ENCODE results near the gene TTC39A.

TTC39A gene

DNA sequence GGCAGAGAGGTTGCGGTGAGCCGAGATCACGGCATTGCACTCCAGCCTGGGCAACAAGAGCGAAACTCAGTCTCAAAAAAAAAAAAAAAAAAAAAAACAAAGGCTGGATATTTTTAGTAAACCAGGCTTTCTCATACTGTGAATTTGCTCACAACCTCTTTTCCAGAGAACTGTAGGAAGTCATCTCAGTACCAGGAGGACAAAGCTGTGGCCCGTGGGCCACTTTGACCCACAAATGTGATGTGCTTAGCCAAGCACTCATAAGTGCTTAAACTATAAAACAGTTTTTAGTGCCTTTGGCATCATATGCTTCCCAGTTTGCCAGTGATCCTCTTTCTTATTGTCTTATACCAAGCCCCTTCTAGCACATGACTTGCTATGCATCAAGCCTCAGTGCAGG, 47.8 kb downstream of the TTC39A start:
- Histone ChIP-seq H2AFZ (ENCODE audit: low read length) (no peak overlapping the region), H3K9me2 (replicated peaks; ENCODE audit: low read depth, low read length) (no peaks in the 10 kb centered on the region), H3K4me3 (ENCODE audit: low read length, poor library complexity, severe bottlenecking) (no peak overlapping the region), H3K79me2 (ENCODE audit: insufficient read depth, low read length) (no peaks in the 10 kb centered on the region), H3F3A (ENCODE audit: low read depth) (no peaks in the 10 kb centered on the region), H3K36me3 (ENCODE audit: insufficient read depth, low read length) (no peaks in the 10 kb centered on the region), H3K4me1 (ENCODE audit: insufficient read depth, low read length, poor library complexity, severe bottlenecking) (no peaks in the 10 kb centered on the region), H4K20me1 (ENCODE audit: insufficient read depth, low read length, poor library complexity, severe bottlenecking) (no peaks in the 10 kb centered on the region), H3K27me3 (ENCODE audit: insufficient read depth, low read length, poor library complexity, severe bottlenecking) (no peaks in the 10 kb centered on the region), H3K9me3 (ENCODE audit: insufficient read depth, low read depth, low read length) (no peaks in the 10 kb centered on the region), H3K4me2 (ENCODE audit: low read depth, low read length, poor library complexity, severe bottlenecking) (no peak overlapping the region), H3K9ac (ENCODE audit: low read depth, low read length, poor library complexity, severe bottlenecking) (no peak overlapping the region)
- TF ChIP-seq EZH2phosphoT487 (IDR thresholded peaks at IDR 0.05; ENCODE audit: borderline replicate concordance) = no peak
- TF ChIP-seq, protein P1, sequence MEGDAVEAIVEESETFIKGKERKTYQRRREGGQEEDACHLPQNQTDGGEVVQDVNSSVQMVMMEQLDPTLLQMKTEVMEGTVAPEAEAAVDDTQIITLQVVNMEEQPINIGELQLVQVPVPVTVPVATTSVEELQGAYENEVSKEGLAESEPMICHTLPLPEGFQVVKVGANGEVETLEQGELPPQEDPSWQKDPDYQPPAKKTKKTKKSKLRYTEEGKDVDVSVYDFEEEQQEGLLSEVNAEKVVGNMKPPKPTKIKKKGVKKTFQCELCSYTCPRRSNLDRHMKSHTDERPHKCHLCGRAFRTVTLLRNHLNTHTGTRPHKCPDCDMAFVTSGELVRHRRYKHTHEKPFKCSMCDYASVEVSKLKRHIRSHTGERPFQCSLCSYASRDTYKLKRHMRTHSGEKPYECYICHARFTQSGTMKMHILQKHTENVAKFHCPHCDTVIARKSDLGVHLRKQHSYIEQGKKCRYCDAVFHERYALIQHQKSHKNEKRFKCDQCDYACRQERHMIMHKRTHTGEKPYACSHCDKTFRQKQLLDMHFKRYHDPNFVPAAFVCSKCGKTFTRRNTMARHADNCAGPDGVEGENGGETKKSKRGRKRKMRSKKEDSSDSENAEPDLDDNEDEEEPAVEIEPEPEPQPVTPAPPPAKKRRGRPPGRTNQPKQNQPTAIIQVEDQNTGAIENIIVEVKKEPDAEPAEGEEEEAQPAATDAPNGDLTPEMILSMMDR (conservative IDR thresholded peaks at IDR 0.05; ENCODE audit: low read length) = no peak

DNA sequence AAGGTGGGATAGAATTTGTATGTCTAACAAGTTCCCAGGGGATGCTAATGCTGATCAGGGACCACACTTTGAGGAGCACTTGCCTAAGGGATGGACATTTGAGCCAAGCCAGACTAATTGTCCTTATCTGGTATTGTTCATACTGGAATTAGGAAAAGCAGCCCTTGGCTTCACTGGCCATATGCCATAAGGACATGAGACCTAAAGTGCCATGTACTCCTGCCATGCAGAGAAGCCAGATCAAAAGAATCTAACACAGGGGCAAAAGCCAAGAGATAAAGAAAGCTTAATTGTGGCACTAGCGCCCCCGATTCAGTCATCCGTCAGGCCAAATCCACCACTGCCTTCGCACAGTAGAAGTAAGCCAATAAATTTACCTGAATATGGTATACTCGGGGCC, 48.6 kb downstream of the TTC39A start:
- H3K4me3 ChIP-seq (ENCODE audit: low read length, poor library complexity, severe bottlenecking) = no peak overlapping the region
- no peaks in the 10 kb centered on the region for H3F3A ChIP-seq (ENCODE audit: low read depth)
- H3K9me3 ChIP-seq (ENCODE audit: insufficient read depth, low read depth, low read length) = no peaks in the 10 kb centered on the region
- no peaks in the 10 kb centered on the region for H3K27me3 ChIP-seq (ENCODE audit: insufficient read depth, low read length, poor library complexity, severe bottlenecking)
- TF ChIP-seq, protein P1 (conservative IDR thresholded peaks at IDR 0.05; ENCODE audit: low read length) = no peak
- TF ChIP-seq EZH2phosphoT487 (IDR thresholded peaks at IDR 0.05; ENCODE audit: borderline replicate concordance) = no peak
- no peak overlapping the region for H2AFZ ChIP-seq (ENCODE audit: low read length)
- no peaks in the 10 kb centered on the region for H3K4me1 ChIP-seq (ENCODE audit: insufficient read depth, low read length, poor library complexity, severe bottlenecking)
- H3K9ac ChIP-seq (ENCODE audit: low read depth, low read length, poor library complexity, severe bottlenecking) = no peak overlapping the region
- no peaks in the 10 kb centered on the region for H3K79me2 ChIP-seq (ENCODE audit: insufficient read depth, low read length)
- no peak overlapping the region for H3K4me2 ChIP-seq (ENCODE audit: low read depth, low read length, poor library complexity, severe bottlenecking)
- no peaks in the 10 kb centered on the region for H4K20me1 ChIP-seq (ENCODE audit: insufficient read depth, low read length, poor library complexity, severe bottlenecking)
- no peaks in the 10 kb centered on the region for H3K9me2 ChIP-seq (replicated peaks; ENCODE audit: low read depth, low read length)
- no peaks in the 10 kb centered on the region for H3K36me3 ChIP-seq (ENCODE audit: insufficient read depth, low read length)

DNA sequence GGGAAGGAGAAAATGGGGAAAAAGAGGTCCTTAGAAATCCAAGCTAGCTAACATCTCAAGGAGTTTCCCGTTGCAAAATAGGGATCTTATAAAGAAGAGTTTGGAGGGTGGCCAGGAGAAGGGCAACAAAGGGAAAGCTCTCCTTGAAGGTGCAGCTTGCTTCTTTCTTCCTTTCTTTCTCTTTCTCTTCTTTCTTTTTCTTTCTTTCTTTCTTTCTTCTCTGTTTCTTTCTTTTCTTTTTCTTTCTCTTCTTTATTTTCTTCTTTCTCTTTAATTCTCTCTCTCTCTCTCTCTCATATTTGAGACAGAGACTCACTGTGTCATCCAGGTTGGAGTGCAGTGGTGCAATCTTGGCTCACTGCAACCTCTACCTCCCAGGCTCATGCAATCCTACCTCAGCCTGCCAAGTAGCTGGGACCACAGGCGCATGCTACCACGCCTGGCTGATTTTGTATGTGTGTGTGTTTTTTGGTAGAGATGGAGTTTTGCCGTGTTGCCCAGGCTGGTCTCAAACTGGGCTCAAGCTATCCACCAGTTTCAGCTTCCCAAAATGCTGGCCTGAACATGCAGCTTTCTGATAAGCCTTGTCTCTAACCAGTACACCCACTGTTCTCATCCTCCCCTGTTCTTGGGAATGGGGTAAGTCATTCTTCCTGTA, 49.9 kb downstream of the TTC39A start:
- no peaks in the 10 kb centered on the region for H3K4me1 ChIP-seq (ENCODE audit: insufficient read depth, low read length, poor library complexity, severe bottlenecking)

More for the DNA sequence above, 49.9 kb downstream of the TTC39A start:
- H2AFZ ChIP-seq (ENCODE audit: low read length) = no peak overlapping the region
- no peak overlapping the region for H3K4me2 ChIP-seq (ENCODE audit: low read depth, low read length, poor library complexity, severe bottlenecking)
- no peaks in the 10 kb centered on the region for H3K9me3 ChIP-seq (ENCODE audit: insufficient read depth, low read depth, low read length)
- no peaks in the 10 kb centered on the region for H3K9me2 ChIP-seq (replicated peaks; ENCODE audit: low read depth, low read length)
- H4K20me1 ChIP-seq (ENCODE audit: insufficient read depth, low read length, poor library complexity, severe bottlenecking) = no peaks in the 10 kb centered on the region
- H3K9ac ChIP-seq (ENCODE audit: low read depth, low read length, poor library complexity, severe bottlenecking) = no peak overlapping the region
- no peak overlapping the region for H3K4me3 ChIP-seq (ENCODE audit: low read length, poor library complexity, severe bottlenecking)
- H3K36me3 ChIP-seq (ENCODE audit: insufficient read depth, low read length) = no peaks in the 10 kb centered on the region; the same call in 1 of the 2 replicates
- no peaks in the 10 kb centered on the region for H3K79me2 ChIP-seq (ENCODE audit: insufficient read depth, low read length)
- no peaks in the 10 kb centered on the region for H3F3A ChIP-seq (ENCODE audit: low read depth)
- H3K27me3 ChIP-seq (ENCODE audit: insufficient read depth, low read length, poor library complexity, severe bottlenecking) = no peaks in the 10 kb centered on the region
- TF ChIP-seq EZH2phosphoT487 (IDR thresholded peaks at IDR 0.05; ENCODE audit: borderline replicate concordance) = no peak
- TF ChIP-seq, protein P1 (conservative IDR thresholded peaks at IDR 0.05; ENCODE audit: low read length) = no peak
